ENCODE measurements around the gene ALS2CL. TPM values are rescaled to one million over a fixed set of nuclear protein-coding genes. Genes with fewer than 3 reads are reported as not detected.

The ALS2CL gene
- total and polyA plus RNA-seq, 8 donors: 7.6 to 74.4 (median 12.7) TPM

DNA sequence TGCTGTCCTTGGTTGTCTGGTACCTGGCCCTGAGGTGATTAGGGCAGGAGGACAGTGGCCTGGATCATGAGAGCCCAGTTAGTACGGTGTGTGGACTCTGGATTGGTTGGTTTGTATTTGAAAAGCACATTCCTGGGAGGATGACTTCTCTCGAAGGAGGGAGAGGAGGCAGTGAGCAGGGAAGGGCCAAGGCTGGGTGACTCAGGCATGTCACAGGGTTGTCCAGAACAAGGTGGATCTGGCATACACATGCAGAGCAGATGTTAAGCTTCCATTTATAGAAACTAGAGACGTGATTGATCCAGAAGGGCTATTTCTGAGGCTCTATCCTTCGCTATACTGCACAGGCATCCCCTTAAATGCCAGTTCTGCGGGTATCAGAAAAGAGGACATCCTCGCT, 46.8 kb downstream of the ALS2CL start:
- no peak overlapping the region for H3K4me3 ChIP-seq
- intact Hi-C loops (cut with DNase I): no loop called here
- H3K27ac ChIP-seq: no peak overlapping the region
- ATAC-seq (no peak), DNase-seq (no peak)
- no peaks in the 10 kb centered on the region for H3K4me1 ChIP-seq
- no peak for TF ChIP-seq CTCF (IDR thresholded peaks at IDR 0.05)
- no peaks in the 10 kb centered on the region for H3K27me3 ChIP-seq
- H3K36me3 ChIP-seq: no peaks in the 10 kb centered on the region
- peaks cover 0 to 1% of the 10 kb centered on the region in 2 donors for H3K9me3 ChIP-seq

DNA sequence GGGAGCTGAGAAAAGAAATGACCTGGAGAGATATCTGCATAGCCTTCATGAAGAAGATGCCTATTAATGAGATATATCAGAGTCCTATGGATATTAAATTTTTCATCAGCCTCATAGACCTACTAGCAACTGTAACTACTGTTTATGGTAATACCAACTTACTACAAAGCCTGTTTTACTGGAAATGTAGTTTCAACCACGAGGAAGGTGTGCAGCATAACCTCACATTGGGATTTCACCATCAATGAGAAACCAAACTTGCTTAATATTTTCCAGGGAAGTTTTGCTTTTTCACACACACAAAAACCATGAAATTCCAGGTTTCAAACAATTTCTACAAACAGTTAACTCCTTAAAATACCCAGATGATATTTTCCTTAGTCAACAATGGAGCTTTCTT, 49.8 kb downstream of the ALS2CL start:
- H3K9me3 ChIP-seq: peaks cover 0 to 11% of the 10 kb centered on the region in 2 donors
- no peaks in the 10 kb centered on the region for H3K36me3 ChIP-seq
- intact Hi-C loops (cut with DNase I): no loop called here
- no peak for ATAC-seq
- H3K4me3 ChIP-seq: no peak overlapping the region
- no peak for TF ChIP-seq CTCF (IDR thresholded peaks at IDR 0.05)
- H3K4me1 ChIP-seq: no peaks in the 10 kb centered on the region
- H3K27ac ChIP-seq: no peak overlapping the region
- no peak for DNase-seq
- no peaks in the 10 kb centered on the region for H3K27me3 ChIP-seq

DNA sequence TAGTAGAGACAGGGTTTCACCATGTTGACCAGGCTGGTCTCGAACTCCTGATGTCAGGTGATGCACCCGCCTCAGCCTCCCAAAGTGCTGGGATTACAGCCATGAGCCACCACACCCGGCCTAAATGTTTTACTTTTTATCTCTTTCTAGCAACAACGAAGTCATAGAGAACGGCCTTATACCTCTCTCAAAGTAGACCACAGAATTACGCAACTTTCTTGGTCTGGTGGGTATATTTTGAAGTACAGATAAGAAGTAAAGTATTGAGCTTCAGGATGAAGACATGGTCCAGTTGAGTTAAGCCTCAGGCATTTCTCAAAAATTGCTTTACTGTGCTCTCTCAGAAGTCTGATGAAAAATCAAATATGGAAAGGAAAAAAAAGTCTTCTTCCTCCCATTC, 50.5 kb downstream of the ALS2CL start:
- Histone ChIP-seq H3K27me3 (no peaks in the 10 kb centered on the region), H3K4me3 (no peak overlapping the region), H3K27ac (no peak overlapping the region), H3K4me1 (no peaks in the 10 kb centered on the region), H3K36me3 (no peaks in the 10 kb centered on the region), H3K9me3 (peaks cover 0 to 11% of the 10 kb centered on the region in 2 donors)
- DNase-seq: no peak
- intact Hi-C loops (cut with DNase I): no loop called here
- TF ChIP-seq CTCF (IDR thresholded peaks at IDR 0.05): no peak
- no peak for ATAC-seq

- DNase-seq: no peak
- intact Hi-C loops (cut with DNase I): no loop called here
- Histone ChIP-seq H3K4me1 (no peaks in the 10 kb centered on the region), H3K4me3 (no peak overlapping the region), H3K36me3 (no peaks in the 10 kb centered on the region), H3K27me3 (no peaks in the 10 kb centered on the region), H3K27ac (no peak overlapping the region), H3K9me3 (peaks cover 0 to 11% of the 10 kb centered on the region in 2 donors)
- ATAC-seq: no peak
- TF ChIP-seq CTCF (IDR thresholded peaks at IDR 0.05): no peak
Observed at GRCh38 chr3:46640927-46641326, 52.6 kb downstream of the ALS2CL start.

DNA sequence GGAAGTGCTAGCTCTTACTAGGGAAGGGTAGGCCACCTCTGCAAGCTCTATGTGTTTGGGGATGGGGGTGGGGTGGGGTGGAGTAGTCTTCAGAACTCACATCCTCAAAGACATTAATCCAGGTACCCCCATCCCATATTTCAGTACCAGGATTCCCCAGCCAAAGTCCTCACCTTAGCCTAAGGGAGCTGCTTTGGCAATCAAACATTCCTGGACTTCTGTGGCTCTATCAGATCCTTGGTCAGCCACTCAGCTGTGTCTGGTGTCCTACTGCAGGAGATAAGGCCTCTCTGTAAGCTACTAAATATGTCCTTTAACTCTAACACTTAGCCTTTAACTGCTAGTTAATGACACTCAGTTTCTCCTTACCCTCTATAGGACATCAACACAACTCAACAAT, 54.3 kb downstream of the ALS2CL start:
- Histone ChIP-seq H3K9me3 (peaks cover 0 to 11% of the 10 kb centered on the region in 2 donors), H3K4me3 (no peak overlapping the region), H3K27ac (no peak overlapping the region), H3K4me1 (no peaks in the 10 kb centered on the region), H3K27me3 (no peaks in the 10 kb centered on the region), H3K36me3 (no peaks in the 10 kb centered on the region)
- no peak for DNase-seq
- intact Hi-C loops (cut with DNase I): no loop called here
- ATAC-seq: no peak
- no peak for TF ChIP-seq CTCF (IDR thresholded peaks at IDR 0.05)
